Neural crest cell (in vitro differentiated cells): Measurements from ENCODE around the gene TACC2. TPM values are rescaled to one million over a fixed set of nuclear protein-coding genes. Genes with fewer than 3 reads are reported as not detected.

Source experiments
- DNase-seq: peaks from one replicate; pipeline ENCODE4 v3.0.0; 2021; ENCODE audit warnings: low read depth, mixed read lengths, low spot score
- H3K27ac Mint-ChIP-seq: one replicate; pipeline ENCODE4 v1.8.0; 2021; ENCODE audit warnings: mild to moderate bottlenecking, mixed read lengths; ENCODE audit not compliant: unreplicated experiment
- H3K27me3 Mint-ChIP-seq: 2 replicates; pipeline ENCODE4 v1.8.0; 2021; ENCODE audit warnings: low read depth, mild to moderate bottlenecking, mixed read lengths
- H3K36me3 Mint-ChIP-seq: 2 replicates; pipeline ENCODE4 v1.8.0; 2021; ENCODE audit warnings: low read depth, mild to moderate bottlenecking, mixed read lengths
- H3K4me1 Mint-ChIP-seq: 2 replicates; pipeline ENCODE4 v1.8.0; 2021; ENCODE audit warnings: mixed read lengths
- H3K4me3 Mint-ChIP-seq: one replicate; pipeline ENCODE4 v1.8.0; 2021; ENCODE audit warnings: mild to moderate bottlenecking, mixed read lengths
- H3K9me3 Mint-ChIP-seq: 2 replicates; pipeline ENCODE4 v1.8.0; 2021; ENCODE audit warnings: mixed read lengths
- CTCF ChIP-seq: fragments of 200-600 bp; sonication (generic); conservative IDR thresholded peaks from 2 replicates; pipeline ENCODE4 v1.5.0; 2021; ENCODE audit warnings: antibody characterized with exemption, mild to moderate bottlenecking
- total RNA-seq: library from RNA; stranded (reverse); gene quantifications from 2 replicates; pipeline ENCODE4 v1.2.1, GENCODE V29; 2021

The TACC2 gene
- total RNA-seq, 1 donor from 2014 or later: 48.2 TPM

GRCh38 chr10:122210481-122211265 is 221.7 kb downstream of the TACC2 start:
- Mint-ChIP-seq H3K36me3 (peaks cover 27% of the 10 kb centered on the region), H3K27ac (no peak overlapping the region), H3K27me3 (no peaks in the 10 kb centered on the region), H3K4me3 (no peak overlapping the region), H3K4me1 (peaks cover 11% of the 10 kb centered on the region), H3K9me3 (no peaks in the 10 kb centered on the region)
- TF ChIP-seq CTCF: no peak
- DNase-seq: no peak

DNA sequence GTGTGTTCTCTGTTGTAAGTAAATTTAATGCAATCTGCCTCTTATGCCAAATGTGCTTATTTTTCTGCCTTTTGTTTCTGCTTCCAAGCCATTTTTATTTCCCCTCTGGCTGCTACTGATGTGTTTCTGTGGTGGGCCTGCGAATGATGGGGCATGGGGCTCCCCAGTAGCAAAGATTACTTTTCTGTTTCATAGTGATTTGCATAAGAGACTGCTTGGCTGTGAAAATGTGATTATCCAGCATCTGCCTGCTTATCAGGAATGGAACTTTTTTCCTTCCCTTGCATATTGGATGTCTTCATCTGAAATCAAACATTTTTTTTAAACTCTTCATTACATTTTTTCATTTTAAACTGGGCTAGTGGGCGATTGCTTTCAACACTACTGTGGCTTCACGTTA is 224.4 kb downstream of the TACC2 start:
- H3K27ac Mint-ChIP-seq: no peak overlapping the region
- no peak for DNase-seq
- H3K27me3 Mint-ChIP-seq: no peaks in the 10 kb centered on the region
- H3K36me3 Mint-ChIP-seq: peaks cover 25% of the 10 kb centered on the region
- peaks cover 4% of the 10 kb centered on the region for H3K4me1 Mint-ChIP-seq
- TF ChIP-seq CTCF: no peak
- H3K9me3 Mint-ChIP-seq: no peaks in the 10 kb centered on the region
- no peak overlapping the region for H3K4me3 Mint-ChIP-seq

GRCh38 chr10:122213766-122214165 is 224.8 kb downstream of the TACC2 start:
- H3K27me3 Mint-ChIP-seq: no peaks in the 10 kb centered on the region
- no peak for DNase-seq
- no peak overlapping the region for H3K27ac Mint-ChIP-seq
- H3K9me3 Mint-ChIP-seq: no peaks in the 10 kb centered on the region
- no peak for TF ChIP-seq CTCF
- peaks cover 25% of the 10 kb centered on the region for H3K36me3 Mint-ChIP-seq
- H3K4me3 Mint-ChIP-seq: no peak overlapping the region
- peaks cover 4% of the 10 kb centered on the region for H3K4me1 Mint-ChIP-seq

- Mint-ChIP-seq H3K9me3 (no peaks in the 10 kb centered on the region), H3K27ac (no peak overlapping the region), H3K36me3 (peaks cover 11% of the 10 kb centered on the region), H3K27me3 (no peaks in the 10 kb centered on the region), H3K4me3 (no peak overlapping the region), H3K4me1 (no peaks in the 10 kb centered on the region)
- DNase-seq: no peak
- no peak for TF ChIP-seq CTCF
Measured at GRCh38 chr10:122216047-122216446, 227.1 kb downstream of the TACC2 start.

- Mint-ChIP-seq H3K4me3 (no peak overlapping the region), H3K4me1 (no peaks in the 10 kb centered on the region), H3K27ac (no peak overlapping the region), H3K36me3 (no peaks in the 10 kb centered on the region), H3K27me3 (no peaks in the 10 kb centered on the region), H3K9me3 (no peaks in the 10 kb centered on the region)
- TF ChIP-seq CTCF: no peak
- DNase-seq: no peak
Measured at GRCh38 chr10:122219340-122219739, 230.4 kb downstream of the TACC2 start.
